ENCODE data around the gene IGFL2. TPM values are rescaled to one million over a fixed set of nuclear protein-coding genes. Genes with fewer than 3 reads are reported as not detected.
A peak's percentile ranks its signal among the peaks of the same experiment; 100 is the strongest.
"Not testable (repeated sequence)": the region's sequence is repeated elsewhere in the genome, so short reads cannot be mapped to it uniquely, and the experiment has no call there.

The IGFL2 gene
- total and polyA plus RNA-seq, 4 donors = not detected

- H3K9me3 ChIP-seq (ENCODE audit: control insufficient read depth in 4 of 4, insufficient read depth in 3 of 4, low read length in 3 of 4) = no peaks in the 10 kb centered on the region
- WGBS, 2 donors = 52 to 75% methylated on average over 3 of the region's 3 CpGs
- DNase-seq = no peak
- H3K4me1 ChIP-seq (ENCODE audit: control insufficient read depth in 5 of 5, insufficient read depth in 5 of 5, low read length in 5 of 5) = peaks cover 0 to 5% (median 0%) of the 10 kb centered on the region in 5 donors
- H3K36me3 ChIP-seq (ENCODE audit: control insufficient read depth in 4 of 4, insufficient read depth in 4 of 4, low read length in 4 of 4) = no peaks in the 10 kb centered on the region
- H3K27ac ChIP-seq (ENCODE audit: low read depth in 1 of 2, low read length in 1 of 2) = no peak overlapping the region
- no peak overlapping the region for H3K9ac ChIP-seq (ENCODE audit: insufficient read depth in 1 of 2, low read length in 2 of 2)
- TF ChIP-seq, protein P1, sequence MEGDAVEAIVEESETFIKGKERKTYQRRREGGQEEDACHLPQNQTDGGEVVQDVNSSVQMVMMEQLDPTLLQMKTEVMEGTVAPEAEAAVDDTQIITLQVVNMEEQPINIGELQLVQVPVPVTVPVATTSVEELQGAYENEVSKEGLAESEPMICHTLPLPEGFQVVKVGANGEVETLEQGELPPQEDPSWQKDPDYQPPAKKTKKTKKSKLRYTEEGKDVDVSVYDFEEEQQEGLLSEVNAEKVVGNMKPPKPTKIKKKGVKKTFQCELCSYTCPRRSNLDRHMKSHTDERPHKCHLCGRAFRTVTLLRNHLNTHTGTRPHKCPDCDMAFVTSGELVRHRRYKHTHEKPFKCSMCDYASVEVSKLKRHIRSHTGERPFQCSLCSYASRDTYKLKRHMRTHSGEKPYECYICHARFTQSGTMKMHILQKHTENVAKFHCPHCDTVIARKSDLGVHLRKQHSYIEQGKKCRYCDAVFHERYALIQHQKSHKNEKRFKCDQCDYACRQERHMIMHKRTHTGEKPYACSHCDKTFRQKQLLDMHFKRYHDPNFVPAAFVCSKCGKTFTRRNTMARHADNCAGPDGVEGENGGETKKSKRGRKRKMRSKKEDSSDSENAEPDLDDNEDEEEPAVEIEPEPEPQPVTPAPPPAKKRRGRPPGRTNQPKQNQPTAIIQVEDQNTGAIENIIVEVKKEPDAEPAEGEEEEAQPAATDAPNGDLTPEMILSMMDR (IDR thresholded peaks at IDR 0.05; ENCODE audit: control extremely low read depth, extremely low read depth) = no peak
- H3K27me3 ChIP-seq (ENCODE audit: control insufficient read depth in 3 of 3, insufficient read depth in 3 of 3, low read length in 2 of 3) = no peaks in the 10 kb centered on the region
- no peak overlapping the region for H3K4me3 ChIP-seq
- no peak for ATAC-seq (ENCODE audit: insufficient read depth, low FRiP score)
Measured at GRCh38 chr19:46155237-46155636, 7.2 kb downstream of the IGFL2 start.

GRCh38 chr19:46159418-46160232 lies 11.6 kb downstream of the IGFL2 start:
- no peak for ATAC-seq (ENCODE audit: insufficient read depth, low FRiP score)
- TF ChIP-seq, protein P1 (IDR thresholded peaks at IDR 0.05; ENCODE audit: control extremely low read depth, extremely low read depth) = no peak
- Histone ChIP-seq H3K27ac (ENCODE audit: low read depth in 1 of 2, low read length in 1 of 2) (no peak overlapping the region), H3K27me3 (ENCODE audit: control insufficient read depth in 3 of 3, insufficient read depth in 3 of 3, low read length in 2 of 3) (no peaks in the 10 kb centered on the region), H3K4me3 (no peak overlapping the region), H3K9ac (ENCODE audit: insufficient read depth in 1 of 2, low read length in 2 of 2) (no peak overlapping the region), H3K4me1 (ENCODE audit: control insufficient read depth in 5 of 5, insufficient read depth in 5 of 5, low read length in 5 of 5) (peaks cover 0 to 6% (median 0%) of the 10 kb centered on the region in 5 donors), H3K36me3 (ENCODE audit: control insufficient read depth in 4 of 4, insufficient read depth in 4 of 4, low read length in 4 of 4) (no peaks in the 10 kb centered on the region), H3K9me3 (ENCODE audit: control insufficient read depth in 4 of 4, insufficient read depth in 3 of 4, low read length in 3 of 4) (peaks cover 0 to 7% (median 3%) of the 10 kb centered on the region in 4 donors)
- WGBS, 2 donors = 49 to 65% methylated on average over 4 of the region's 4 CpGs
- DNase-seq = peak in 1 of 3 donors; percentile 42

GRCh38 chr19:46160233-46160775 lies 12.3 kb downstream of the IGFL2 start:
- H3K9ac ChIP-seq (ENCODE audit: insufficient read depth in 1 of 2, low read length in 2 of 2) = no peak overlapping the region
- H3K4me1 ChIP-seq (ENCODE audit: control insufficient read depth in 5 of 5, insufficient read depth in 5 of 5, low read length in 5 of 5) = peaks cover 0 to 6% (median 0%) of the 10 kb centered on the region in 5 donors
- ATAC-seq (ENCODE audit: insufficient read depth, low FRiP score) (no peak), DNase-seq (no peak)
- H3K27me3 ChIP-seq (ENCODE audit: control insufficient read depth in 3 of 3, insufficient read depth in 3 of 3, low read length in 2 of 3) = no peaks in the 10 kb centered on the region
- no peak overlapping the region for H3K4me3 ChIP-seq
- TF ChIP-seq, protein P1 (IDR thresholded peaks at IDR 0.05; ENCODE audit: control extremely low read depth, extremely low read depth) = no peak
- peaks cover 0 to 7% (median 3%) of the 10 kb centered on the region in 4 donors for H3K9me3 ChIP-seq (ENCODE audit: control insufficient read depth in 4 of 4, insufficient read depth in 3 of 4, low read length in 3 of 4)
- no peak overlapping the region for H3K27ac ChIP-seq (ENCODE audit: low read depth in 1 of 2, low read length in 1 of 2)
- H3K36me3 ChIP-seq (ENCODE audit: control insufficient read depth in 4 of 4, insufficient read depth in 4 of 4, low read length in 4 of 4) = no peaks in the 10 kb centered on the region
- 93 to 96% methylated on average over 7 of the region's 7 CpGs for WGBS, 2 donors

DNA sequence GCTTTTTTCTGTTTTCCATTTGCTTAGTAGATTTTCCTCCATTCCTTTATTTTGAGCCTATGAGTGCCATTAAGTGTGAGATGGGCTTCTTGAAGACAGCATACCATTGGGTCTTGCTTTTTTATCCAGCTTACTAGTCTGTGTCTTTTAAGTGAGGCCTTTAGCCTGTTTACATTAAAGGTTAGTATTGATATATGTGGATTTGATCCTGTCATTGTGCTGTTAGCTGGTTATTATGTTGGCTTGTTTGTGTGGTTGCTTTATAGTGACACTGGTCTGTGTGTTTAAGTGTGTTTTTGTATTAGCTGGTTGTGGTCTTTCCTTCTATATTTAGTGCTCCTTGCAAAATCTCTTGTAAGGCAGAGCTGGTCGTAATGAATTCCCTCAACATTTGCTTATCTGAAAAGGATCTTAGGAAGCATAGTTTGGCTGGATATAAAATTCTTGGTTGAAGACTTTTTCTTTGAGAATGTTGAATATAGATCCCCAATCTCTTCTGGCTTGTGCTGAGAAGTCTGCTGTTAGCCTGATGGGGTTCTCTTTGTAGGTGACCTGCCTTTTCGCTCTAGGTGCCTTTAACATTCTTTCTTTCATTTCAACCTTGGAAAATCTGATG lies 13.7 kb downstream of the IGFL2 start:
- not testable (repeated sequence) for H3K4me1 ChIP-seq (ENCODE audit: control insufficient read depth in 5 of 5, insufficient read depth in 5 of 5, low read length in 5 of 5); H3K36me3 ChIP-seq (ENCODE audit: control insufficient read depth in 4 of 4, insufficient read depth in 4 of 4, low read length in 4 of 4); H3K27ac ChIP-seq (ENCODE audit: low read depth in 1 of 2, low read length in 1 of 2); H3K27me3 ChIP-seq (ENCODE audit: control insufficient read depth in 3 of 3, insufficient read depth in 3 of 3, low read length in 2 of 3); DNase-seq; H3K9ac ChIP-seq (ENCODE audit: insufficient read depth in 1 of 2, low read length in 2 of 2); H3K9me3 ChIP-seq (ENCODE audit: control insufficient read depth in 4 of 4, insufficient read depth in 3 of 4, low read length in 3 of 4); H3K4me3 ChIP-seq; ATAC-seq (ENCODE audit: insufficient read depth, low FRiP score)
- 46 to 91% methylated on average over 2 of the region's 2 CpGs for WGBS, 2 donors
